Lower leg skin (tissue), 4 donors: ENCODE results near the gene CCDC127. TPM values are rescaled to one million over a fixed set of nuclear protein-coding genes. Genes with fewer than 3 reads are reported as not detected.
"Not testable (repeated sequence)": the region's sequence is repeated elsewhere in the genome, so short reads cannot be mapped to it uniquely, and the experiment has no call there.

Experiments
- DNase-seq, 2 donors: peaks; one replicate each; pipeline ENCODE4 v3.0.0-alpha.2; 2019; ENCODE audit warnings: low spot score in 2 of 2
- H3K4me3 ChIP-seq: fragments of 200-600 bp; sonication (generic); 2 replicates; pipeline ENCODE4 v1.5.1; 2017; ENCODE audit warnings: mild to moderate bottlenecking, low read depth; ENCODE audit not compliant: poor library complexity, severe bottlenecking
- CTCF ChIP-seq, 3 donors: fragments of 450-650 bp; IDR thresholded peaks; one replicate each; pipeline ENCODE4 v1.5.1; 2016; ENCODE audit warnings: antibody characterized with exemption in 3 of 3, mild to moderate bottlenecking in 3 of 3, moderate library complexity in 2 of 3
- POLR2A ChIP-seq, 2 donors: fragments of 450-650 bp; IDR thresholded peaks; one replicate each; pipeline ENCODE4 v1.6.1; 2016 to 2017; ENCODE audit warnings: antibody characterized with exemption in 2 of 2, mild to moderate bottlenecking in 1 of 2, moderate library complexity in 1 of 2
- WGBS, 2 donors: methylation state at CpG; one replicate each; pipeline ENCODE4 v1.1.5; 2018; 5-methylcytosine and 5-hydroxymethylcytosine counted together
- intact Hi-C: fragments of 100-400 bp; cut with DNase I; formaldehyde crosslinking; loops from one replicate; pipeline ENCODE4 v1.15.0; 2023; ENCODE audit warnings: low total_unique reads
- total RNA-seq, 4 donors: library from RNA; depleted of rRNA; stranded (reverse); fragments of >200 nt; gene quantifications; one replicate each; pipeline ENCODE4 v1.1.0, GENCODE V29; 2016

Gene CCDC127
- total RNA-seq, 4 donors from 2014 or later: 3.0 to 6.2 (median 4.6) TPM

GRCh38 chr5:234450-234849 lies 16.5 kb upstream of the CCDC127 start:
- intact Hi-C loops: no loop called here
- DNase-seq: no peak
- no peak for TF ChIP-seq CTCF (IDR thresholded peaks at IDR 0.05)
- no peak for TF ChIP-seq POLR2A (IDR thresholded peaks at IDR 0.05)
- 92 to 93% methylated on average over 8 of the region's 8 CpGs for WGBS, 2 donors
- H3K4me3 ChIP-seq: no peak overlapping the region

GRCh38 chr5:233426-233825 lies 15.5 kb upstream of the CCDC127 start:
- intact Hi-C loops: not testable (repeated sequence)

GRCh38 chr5:231661-232060 lies 13.7 kb upstream of the CCDC127 start:
- no peak for DNase-seq
- intact Hi-C loops: no loop called here
- no peak overlapping the region for H3K4me3 ChIP-seq
- TF ChIP-seq CTCF (IDR thresholded peaks at IDR 0.05) (no peak), POLR2A (IDR thresholded peaks at IDR 0.05) (no peak)
- 87 to 88% methylated on average over 13 of the region's 13 CpGs for WGBS, 2 donors

More at GRCh38 chr5:233426-233825, 15.5 kb upstream of the CCDC127 start:
- not testable (repeated sequence) for H3K4me3 ChIP-seq, DNase-seq
- 94 to 95% methylated on average over 20 of the region's 20 CpGs for WGBS, 2 donors

- TF ChIP-seq CTCF (IDR thresholded peaks at IDR 0.05): no peak
- TF ChIP-seq POLR2A (IDR thresholded peaks at IDR 0.05): no peak
- whole genome bisulfite sequencing, 2 donors: 97% methylated on average over 11 to 14 of the region's 14 CpGs
- H3K4me3 ChIP-seq: no peak overlapping the region
- intact Hi-C loops: no loop called here
- no peak for DNase-seq
Observed at GRCh38 chr5:230711-231110, 12.8 kb upstream of the CCDC127 start.

- 93 to 95% methylated on average over 3 of the region's 3 CpGs for WGBS, 2 donors
- TF ChIP-seq CTCF (IDR thresholded peaks at IDR 0.05) (no peak), POLR2A (IDR thresholded peaks at IDR 0.05) (no peak)
- no peak overlapping the region for H3K4me3 ChIP-seq
- no peak for DNase-seq
- intact Hi-C loops: no loop called here
Observed at GRCh38 chr5:228886-229285, 10.9 kb upstream of the CCDC127 start.

GRCh38 chr5:227375-227774 lies 9.4 kb upstream of the CCDC127 start:
- WGBS, 2 donors: 95 to 96% methylated on average over 17 of the region's 17 CpGs
- intact Hi-C loops, H3K4me3 ChIP-seq, DNase-seq: not testable (repeated sequence)

GRCh38 chr5:225334-225733 lies 7.4 kb upstream of the CCDC127 start:
- intact Hi-C loops: no loop called here
- no peak for TF ChIP-seq POLR2A (IDR thresholded peaks at IDR 0.05)
- no peak for TF ChIP-seq CTCF (IDR thresholded peaks at IDR 0.05)
- DNase-seq: no peak
- 94 to 96% methylated on average over 14 of the region's 14 CpGs for WGBS, 2 donors
- no peak overlapping the region for H3K4me3 ChIP-seq
